IPS DF 4.7 (cell line): ENCODE measurements around the gene RCC2.

Experiments
- DNase-seq: peaks from one replicate; pipeline ENCODE4 v3.0.0-alpha.2; 2013; ENCODE audit warnings: low spot score; ENCODE audit errors: extremely low read depth

The RCC2 gene

GRCh38 chr1:17442841-17443240 lies 3.4 kb upstream of the RCC2 start:
- no peak for DNase-seq

- no peak for DNase-seq
Measured at GRCh38 chr1:17441993-17442357, 2.5 kb upstream of the RCC2 start.

- DNase-seq: no peak
Measured at GRCh38 chr1:17441265-17441992, 2.0 kb upstream of the RCC2 start.

GRCh38 chr1:17440827-17441168 lies 1.3 kb upstream of the RCC2 start:
- no peak for DNase-seq

- no peak for DNase-seq
Measured at GRCh38 chr1:17440074-17440826, 773 bp upstream of the RCC2 start.

- DNase-seq: no peak
Measured at GRCh38 chr1:17438318-17439249, 893 bp downstream of the RCC2 start.

GRCh38 chr1:17437580-17438317 lies 1.7 kb downstream of the RCC2 start:
- DNase-seq: no peak

- no peak for DNase-seq
Measured at GRCh38 chr1:17437260-17437579, 2.3 kb downstream of the RCC2 start.

GRCh38 chr1:17436380-17437174 lies 2.9 kb downstream of the RCC2 start:
- no peak for DNase-seq

- no peak for DNase-seq
Measured at GRCh38 chr1:17434601-17435000, 4.9 kb downstream of the RCC2 start.

GRCh38 chr1:17434016-17434415 lies 5.5 kb downstream of the RCC2 start:
- no peak for DNase-seq

- no peak for DNase-seq
Measured at GRCh38 chr1:17433261-17433660, 6.2 kb downstream of the RCC2 start.

GRCh38 chr1:17432412-17432811 lies 7.1 kb downstream of the RCC2 start:
- no peak for DNase-seq

- DNase-seq: no peak
Measured at GRCh38 chr1:17429183-17429582, 10.3 kb downstream of the RCC2 start.

GRCh38 chr1:17427696-17428660 lies 11.5 kb downstream of the RCC2 start:
- no peak for DNase-seq

GRCh38 chr1:17425806-17426600 lies 13.5 kb downstream of the RCC2 start:
- no peak for DNase-seq

GRCh38 chr1:17423781-17424245 lies 15.7 kb downstream of the RCC2 start:
- DNase-seq: no peak

- DNase-seq: no peak
Measured at GRCh38 chr1:17422461-17422860, 17.0 kb downstream of the RCC2 start.
